ENCODE measurements around the gene BAZ2B. TPM values are rescaled to one million over a fixed set of nuclear protein-coding genes. Genes with fewer than 3 reads are reported as not detected.

The BAZ2B gene
- polyA plus RNA-seq, 1 donor = 52.9 TPM

GRCh38 chr2:159270744-159271379 lies 345.5 kb downstream of the BAZ2B start:
- H3K36me3 ChIP-seq (ENCODE audit: control insufficient read depth, insufficient read depth, low read length) = peaks cover 7% of the 10 kb centered on the region
- H3K4me3 ChIP-seq (ENCODE audit: low read length) = no peak overlapping the region
- WGBS (ENCODE audit: insufficient coverage, low lambda C conversion rate) = 93% methylated on average over 2 of the region's 4 CpGs
- H3K27me3 ChIP-seq (ENCODE audit: control insufficient read depth, insufficient read depth, low read length) = no peaks in the 10 kb centered on the region
- DNase-seq = no peak
- H3K9me3 ChIP-seq (ENCODE audit: control insufficient read depth, low read depth, low read length) = no peaks in the 10 kb centered on the region
- no peaks in the 10 kb centered on the region for H3K4me1 ChIP-seq (ENCODE audit: control insufficient read depth, insufficient read depth, low read length)
- no peak overlapping the region for H3K27ac ChIP-seq (ENCODE audit: low read length)

Other genes with a start within 250 kb of the BAZ2B start
- 79.0 TPM for gene MARCHF7, start 96.0 kb upstream of the BAZ2B start, polyA plus RNA-seq
- gene CD302, start 181.7 kb upstream of the BAZ2B start, polyA plus RNA-seq = 42.7 TPM